Cardiac muscle cell (in vitro differentiated cells and primary cell): ENCODE results near the gene SELENOM. TPM values are rescaled to one million over a fixed set of nuclear protein-coding genes. Genes with fewer than 3 reads are reported as not detected.

Experiments used
- DNase-seq, 2 donors: peaks; one replicate each; pipeline versions ENCODE4 v3.0.0 to v3.0.0-alpha.2; 2010 to 2017; ENCODE audit warnings: low read depth in 1 of 2, low spot score in 1 of 2
- H3K27ac ChIP-seq: fragments of 200-600 bp; sonication (generic); 2 replicates; pipeline ENCODE4 v1.5.1; 2016
- H3K27me3 ChIP-seq: fragments of 200-600 bp; sonication (generic); 2 replicates; pipeline ENCODE4 v1.6.0; 2016; ENCODE audit warnings: control low read depth
- H3K36me3 ChIP-seq: fragments of 200-600 bp; sonication (generic); 2 replicates; pipeline ENCODE4 v1.5.1; 2016; ENCODE audit warnings: control low read depth
- H3K4me1 ChIP-seq: fragments of 200-600 bp; sonication (generic); 2 replicates; pipeline ENCODE4 v1.8.1; 2017; ENCODE audit warnings: low read depth, mild to moderate bottlenecking, mixed run types
- H3K4me3 ChIP-seq: fragments of 200-600 bp; sonication (generic); 2 replicates; pipeline ENCODE4 v1.5.1; 2016; ENCODE audit warnings: mild to moderate bottlenecking
- H3K9me3 ChIP-seq: fragments of 200-600 bp; sonication (generic); 2 replicates; pipeline ENCODE4 v1.5.1; 2017; ENCODE audit warnings: low read depth, mild to moderate bottlenecking, control low read depth
- CTCF ChIP-seq: IDR thresholded peaks from 2 replicates; pipeline ENCODE4 v1.5.1; 2012; ENCODE audit warnings: low read depth, mild to moderate bottlenecking, low read length
- polyA plus RNA-seq: library from polyadenylated mRNA; unstranded; fragments of >200 nt; fragmentation: Nextera tagmentation; extraction: Ambion mirVana; gene quantifications from 2 replicates; pipeline ENCODE4 v1.2.1, GENCODE V29; 2016
- total RNA-seq: library from RNA; depleted of rRNA; stranded (reverse); fragments of >200 nt; gene quantifications from 2 replicates; pipeline ENCODE4 v1.2.3, GENCODE V29; 2016

SELENOM gene
- total and polyA plus RNA-seq, 2 experiments from 2014 or later: 84.0 to 88.8 TPM

DNA sequence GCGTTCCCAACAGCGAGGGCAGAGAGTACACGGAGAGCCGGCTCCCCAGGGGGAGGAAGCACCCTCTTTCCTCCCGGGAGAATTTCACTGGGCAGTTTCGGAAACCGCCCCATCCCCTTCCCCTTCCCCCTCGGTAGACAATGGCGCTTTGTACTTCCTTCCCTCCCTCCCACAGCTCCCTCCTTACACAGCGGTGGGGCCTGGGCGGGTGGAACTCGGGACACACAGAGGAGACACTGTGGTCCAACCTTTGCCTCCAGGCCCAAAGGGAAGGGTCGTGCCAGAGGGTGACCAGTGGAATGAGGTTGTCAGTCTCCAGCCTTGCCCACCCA is 21.9 kb downstream of the SELENOM start:
- no peaks in the 10 kb centered on the region for H3K9me3 ChIP-seq
- H3K36me3 ChIP-seq: no peaks in the 10 kb centered on the region
- no peaks in the 10 kb centered on the region for H3K27me3 ChIP-seq
- H3K4me3 ChIP-seq: peak overlapping the region; percentile 37
- TF ChIP-seq CTCF: no peak
- no peaks in the 10 kb centered on the region for H3K4me1 ChIP-seq
- H3K27ac ChIP-seq: peak overlapping the region; percentile 94
- peak in 1 of 2 donors; percentile 76 for DNase-seq

DNA sequence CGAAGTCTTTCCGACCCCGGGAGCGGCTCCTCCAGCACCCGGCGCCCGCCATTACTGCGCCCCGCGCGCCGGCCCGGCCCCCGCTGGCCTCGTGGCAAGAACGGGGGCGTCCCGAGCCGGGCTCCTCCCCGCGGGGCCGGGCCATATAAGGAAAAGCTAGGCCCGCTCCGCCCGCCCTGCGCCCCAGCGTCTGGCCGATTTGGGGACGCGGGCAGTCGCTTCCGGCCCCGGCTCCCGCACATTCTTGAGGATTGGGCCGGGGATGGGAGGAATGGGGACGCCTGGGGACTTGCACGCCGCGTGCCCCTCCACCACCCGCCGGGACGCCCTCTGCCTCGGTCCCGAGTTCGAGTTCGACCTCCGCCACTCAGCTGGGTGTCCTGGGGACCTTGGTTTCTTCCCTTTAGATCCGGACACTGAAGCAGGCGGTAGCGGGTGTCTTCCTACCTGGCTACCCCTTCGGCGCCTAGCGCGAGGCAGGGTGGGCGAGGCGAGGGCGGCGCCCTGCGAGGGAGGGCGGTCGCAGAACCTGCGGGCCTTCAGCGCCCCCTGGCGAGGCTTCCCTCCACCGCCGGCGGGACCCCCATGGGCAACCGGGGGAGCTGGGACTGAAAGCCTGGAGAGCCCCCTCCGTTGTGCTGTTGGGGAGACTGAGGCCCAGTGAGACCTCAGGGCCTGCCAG is 22.4 kb downstream of the SELENOM start:
- peak; percentile 90 for TF ChIP-seq CTCF
- Histone ChIP-seq H3K27me3 (no peaks in the 10 kb centered on the region), H3K4me1 (no peaks in the 10 kb centered on the region), H3K36me3 (no peaks in the 10 kb centered on the region), H3K9me3 (no peaks in the 10 kb centered on the region), H3K27ac (peak overlapping the region; percentile 94), H3K4me3 (peak overlapping the region; percentile 37)
- DNase-seq: peak; percentile 91 to 93

DNA sequence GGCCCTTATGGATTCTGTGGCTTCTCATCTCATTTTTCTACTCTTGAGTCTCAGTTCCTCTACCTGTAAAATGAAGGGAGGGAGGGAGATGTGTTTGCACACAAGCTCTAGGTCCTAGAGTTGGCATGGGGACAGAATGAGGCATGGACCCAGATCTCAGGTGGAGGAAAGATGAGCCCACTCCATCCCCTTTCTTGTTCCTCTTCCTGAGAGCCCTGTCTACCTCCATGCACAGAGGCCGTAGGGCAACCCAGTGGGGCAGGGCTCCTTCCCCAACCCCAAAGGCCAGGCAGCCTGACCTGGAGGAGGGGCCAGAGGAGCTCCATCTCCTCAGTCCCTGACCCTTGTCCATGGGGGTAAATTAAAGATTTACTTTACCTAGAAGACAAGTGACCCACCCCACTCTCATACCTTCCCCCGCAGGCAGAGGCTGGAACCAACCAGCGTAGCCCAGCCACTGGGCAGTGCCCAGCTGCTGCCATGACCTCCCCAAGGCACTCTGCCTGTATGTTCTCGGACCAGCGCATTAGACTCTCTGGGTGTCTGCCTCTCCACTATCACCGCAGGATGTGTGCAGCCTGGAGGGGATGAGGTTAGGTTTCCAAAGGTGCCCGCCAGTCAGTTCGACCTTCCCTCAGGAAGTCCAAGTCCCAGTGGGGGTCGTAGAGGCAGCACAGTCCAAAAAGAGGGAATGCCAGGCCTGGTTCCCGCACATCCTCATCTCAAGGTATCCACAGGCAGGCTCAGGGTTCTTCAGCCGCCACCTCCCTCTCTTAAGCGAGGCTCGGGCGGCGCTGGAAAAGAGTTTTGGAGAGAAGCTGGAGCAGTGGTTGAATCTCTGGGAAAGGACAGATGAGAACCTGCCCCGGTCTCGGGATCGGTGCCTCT is 23.2 kb downstream of the SELENOM start:
- Histone ChIP-seq H3K9me3 (no peaks in the 10 kb centered on the region), H3K4me1 (no peaks in the 10 kb centered on the region), H3K4me3 (peak overlapping the region; percentile 37), H3K27me3 (no peaks in the 10 kb centered on the region), H3K36me3 (no peaks in the 10 kb centered on the region), H3K27ac (peak overlapping the region; percentile 94)
- DNase-seq: no peak
- TF ChIP-seq CTCF: no peak

DNA sequence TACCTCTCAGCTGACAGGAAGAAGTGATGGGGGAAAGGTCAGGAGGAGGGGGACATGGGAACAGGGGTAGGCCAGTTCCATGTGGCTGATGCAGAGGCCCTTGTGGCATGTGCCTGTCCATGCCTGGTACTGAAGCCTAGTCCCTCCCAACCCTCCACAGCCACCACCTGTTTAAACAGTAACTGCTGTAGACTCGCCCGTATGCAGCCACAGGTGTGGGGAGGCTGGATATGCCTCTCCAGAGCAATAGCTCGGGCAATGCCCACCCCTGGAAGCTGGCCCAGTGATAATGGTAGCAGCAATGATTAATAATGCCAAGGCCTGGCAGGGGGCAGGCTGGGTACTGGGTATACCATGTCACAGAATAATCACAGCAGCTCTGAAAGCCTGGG is 24.0 kb downstream of the SELENOM start:
- no peaks in the 10 kb centered on the region for H3K4me1 ChIP-seq
- H3K9me3 ChIP-seq: no peaks in the 10 kb centered on the region
- no peaks in the 10 kb centered on the region for H3K36me3 ChIP-seq
- no peak overlapping the region for H3K27ac ChIP-seq
- no peak for TF ChIP-seq CTCF
- no peak for DNase-seq
- peak overlapping the region; percentile 37 for H3K4me3 ChIP-seq
- no peaks in the 10 kb centered on the region for H3K27me3 ChIP-seq

DNA sequence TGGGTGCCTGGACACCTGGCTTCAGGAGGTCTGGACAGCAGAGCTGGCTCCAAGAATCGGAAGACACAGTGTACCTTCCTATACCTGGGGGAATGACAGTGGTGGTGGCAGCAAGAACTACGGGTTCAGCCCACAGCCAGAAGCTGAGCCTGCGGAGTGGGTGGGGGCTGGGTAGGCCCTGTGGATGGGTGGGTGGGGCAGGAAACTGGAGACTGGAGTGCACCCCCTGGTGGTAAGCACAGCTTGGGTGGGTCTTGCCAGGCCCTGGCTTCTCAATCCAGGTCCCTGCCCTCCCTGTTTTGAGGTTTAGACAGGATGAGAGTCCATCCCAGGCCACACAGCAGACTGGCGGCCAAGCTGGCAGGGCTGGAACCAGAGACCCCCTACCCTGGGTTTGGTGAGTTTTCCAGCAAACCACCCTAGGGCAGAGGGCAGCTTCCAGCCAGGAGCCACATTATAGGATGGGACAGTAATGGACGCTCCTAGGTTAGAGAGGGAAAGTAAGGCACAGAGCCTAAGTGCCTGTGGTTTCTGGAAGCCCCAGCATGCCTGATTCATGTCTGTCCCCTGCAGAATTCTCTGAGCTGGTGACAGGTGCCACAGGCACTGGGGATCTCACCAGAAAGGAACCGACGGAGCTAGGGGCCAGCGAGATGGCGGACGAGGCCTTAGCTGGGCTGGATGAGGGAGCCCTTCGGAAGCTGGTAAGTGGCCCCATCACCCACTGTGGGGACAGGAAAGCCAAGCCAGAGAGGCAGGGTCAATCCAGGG is 24.6 kb downstream of the SELENOM start:
- H3K4me1 ChIP-seq: no peaks in the 10 kb centered on the region
- H3K9me3 ChIP-seq: no peaks in the 10 kb centered on the region
- H3K4me3 ChIP-seq: no peak overlapping the region
- H3K27me3 ChIP-seq: no peaks in the 10 kb centered on the region
- no peak overlapping the region for H3K27ac ChIP-seq
- no peaks in the 10 kb centered on the region for H3K36me3 ChIP-seq
- peak; percentile 68 for TF ChIP-seq CTCF
- peak; percentile 61 to 81 for DNase-seq
